Stimulated activated CD4-positive, alpha-beta T cell treated with anti-CD3 and anti-CD28 coated beads, Interleukin-15, amount 100 ng/mL, for 1 hour (primary cell): Measurements from ENCODE around the gene TNRC6C.

Experiments used
- DNase-seq, 2 donors: peaks; one replicate each; pipeline ENCODE4 v3.0.0-alpha.2; 2020; ENCODE audit warnings: low read depth in 1 of 2, low spot score in 1 of 2

TNRC6C gene

GRCh38 chr17:78012428-78012827 is 53.9 kb downstream of the TNRC6C start:
- DNase-seq: no peak

GRCh38 chr17:78013683-78014467 is 55.4 kb downstream of the TNRC6C start:
- peak in 1 of 2 donors; percentile 11 for DNase-seq

- no peak for DNase-seq
These were observed 56.1 kb downstream of the TNRC6C start for GRCh38 chr17:78014646-78015045.

- DNase-seq: no peak
These were observed 58.3 kb downstream of the TNRC6C start for GRCh38 chr17:78016852-78017251.

- DNase-seq: no peak
These were observed 61.0 kb downstream of the TNRC6C start for GRCh38 chr17:78019367-78019975.

GRCh38 chr17:78019976-78020716 is 61.6 kb downstream of the TNRC6C start:
- DNase-seq: no peak

- DNase-seq: no peak
These were observed 62.2 kb downstream of the TNRC6C start for GRCh38 chr17:78020717-78021108.

- DNase-seq: no peak
These were observed 63.9 kb downstream of the TNRC6C start for GRCh38 chr17:78022425-78022824.

- no peak for DNase-seq
These were observed 64.5 kb downstream of the TNRC6C start for GRCh38 chr17:78023042-78023441.

- DNase-seq: no peak
These were observed 67.9 kb downstream of the TNRC6C start for GRCh38 chr17:78026381-78026780.

- no peak for DNase-seq
These were observed 68.6 kb downstream of the TNRC6C start for GRCh38 chr17:78027121-78027520.

- DNase-seq: no peak
These were observed 71.2 kb downstream of the TNRC6C start for GRCh38 chr17:78029697-78030096.

- DNase-seq: no peak
These were observed 72.9 kb downstream of the TNRC6C start for GRCh38 chr17:78031435-78031834.

GRCh38 chr17:78032166-78032565 is 73.7 kb downstream of the TNRC6C start:
- no peak for DNase-seq

- DNase-seq: no peak
These were observed 76.1 kb downstream of the TNRC6C start for GRCh38 chr17:78034429-78035091.

GRCh38 chr17:78037280-78037679 is 78.8 kb downstream of the TNRC6C start:
- DNase-seq: no peak

GRCh38 chr17:78038748-78039288 is 80.3 kb downstream of the TNRC6C start:
- no peak for DNase-seq

- no peak for DNase-seq
These were observed 81.1 kb downstream of the TNRC6C start for GRCh38 chr17:78039581-78039980.

- no peak for DNase-seq
These were observed 82.2 kb downstream of the TNRC6C start for GRCh38 chr17:78040440-78041385.
